Gastrocnemius medialis (tissue), 4 donors: ENCODE data around the gene PYURF.

Source experiments
- POLR2A ChIP-seq, 2 donors: fragments of 450-650 bp; IDR thresholded peaks; one replicate each; pipeline ENCODE4 v1.6.1; 2017; ENCODE audit warnings: antibody characterized with exemption in 2 of 2, mild to moderate bottlenecking in 2 of 2, moderate library complexity in 2 of 2
- TF ChIP-seq, protein P1 (sequence below), 5 experiments: fragments of 450-650 bp in 3 of 5; fragments of 200-600 bp in 2 of 5; sonication (generic) in 2 of 5; IDR thresholded peaks in 4 of 5; conservative IDR thresholded peaks in 1 of 5; 1 replicate in 4 of 5; 2 replicates in 1 of 5; pipeline ENCODE4 v1.5.1; 2016 to 2019; ENCODE audit warnings: antibody characterized with exemption in 5 of 5, mild to moderate bottlenecking in 3 of 5, moderate library complexity in 3 of 5

DNA sequence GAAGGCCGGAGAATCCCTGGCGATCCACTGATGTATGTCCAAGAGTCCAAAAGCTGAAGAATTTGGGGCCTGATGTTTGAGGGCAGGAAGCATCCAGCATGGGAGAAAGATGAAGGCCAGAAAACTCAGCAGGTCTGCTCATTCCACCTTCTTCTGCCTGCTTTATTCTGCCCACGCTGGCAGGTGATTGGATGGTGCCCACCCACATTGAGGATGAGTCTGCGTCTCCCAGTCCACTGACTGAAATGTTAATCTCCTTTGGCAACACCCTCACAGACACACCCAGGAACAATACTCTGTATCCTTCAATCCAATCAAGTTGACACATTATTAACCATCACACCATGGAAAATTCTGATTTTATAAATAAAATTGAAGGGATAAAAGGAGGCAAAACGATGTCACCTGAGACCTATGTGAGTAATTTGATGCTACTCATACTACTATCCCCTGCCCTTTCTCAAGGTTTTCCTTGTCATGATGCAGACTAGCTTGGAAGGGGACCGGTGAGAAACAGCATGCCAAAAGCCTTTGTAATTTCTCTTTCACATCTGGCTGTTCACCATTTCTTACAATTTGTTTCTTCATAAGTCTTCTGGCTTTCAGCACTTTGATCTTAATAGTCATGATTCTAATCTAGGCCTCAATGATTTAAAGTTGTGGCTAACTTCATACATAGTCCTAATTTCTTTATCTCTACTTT lies 9.7 kb upstream of the PYURF start:
- no peak for TF ChIP-seq POLR2A (IDR thresholded peaks at IDR 0.05)
- TF ChIP-seq, protein P1, sequence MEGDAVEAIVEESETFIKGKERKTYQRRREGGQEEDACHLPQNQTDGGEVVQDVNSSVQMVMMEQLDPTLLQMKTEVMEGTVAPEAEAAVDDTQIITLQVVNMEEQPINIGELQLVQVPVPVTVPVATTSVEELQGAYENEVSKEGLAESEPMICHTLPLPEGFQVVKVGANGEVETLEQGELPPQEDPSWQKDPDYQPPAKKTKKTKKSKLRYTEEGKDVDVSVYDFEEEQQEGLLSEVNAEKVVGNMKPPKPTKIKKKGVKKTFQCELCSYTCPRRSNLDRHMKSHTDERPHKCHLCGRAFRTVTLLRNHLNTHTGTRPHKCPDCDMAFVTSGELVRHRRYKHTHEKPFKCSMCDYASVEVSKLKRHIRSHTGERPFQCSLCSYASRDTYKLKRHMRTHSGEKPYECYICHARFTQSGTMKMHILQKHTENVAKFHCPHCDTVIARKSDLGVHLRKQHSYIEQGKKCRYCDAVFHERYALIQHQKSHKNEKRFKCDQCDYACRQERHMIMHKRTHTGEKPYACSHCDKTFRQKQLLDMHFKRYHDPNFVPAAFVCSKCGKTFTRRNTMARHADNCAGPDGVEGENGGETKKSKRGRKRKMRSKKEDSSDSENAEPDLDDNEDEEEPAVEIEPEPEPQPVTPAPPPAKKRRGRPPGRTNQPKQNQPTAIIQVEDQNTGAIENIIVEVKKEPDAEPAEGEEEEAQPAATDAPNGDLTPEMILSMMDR (IDR thresholded peaks at IDR 0.05 in 4 of 5, conservative IDR thresholded peaks at IDR 0.05 in 1 of 5): no peak
